Spleen (tissue), 7 donors: ENCODE results near the gene EPHB6.

Source experiments
- POLR2A ChIP-seq, 3 donors: fragments of 450-650 bp; IDR thresholded peaks; one replicate each; pipeline ENCODE4 v1.5.1; 2017; ENCODE audit warnings: antibody characterized with exemption in 3 of 3, mild to moderate bottlenecking in 1 of 3
- TF ChIP-seq, protein P1 (sequence below), 11 experiments: fragments of 200-600 bp in 7 of 11; fragments of 450-650 bp in 4 of 11; sonication (generic) in 4 of 11; IDR thresholded peaks in 8 of 11; conservative IDR thresholded peaks in 3 of 11; 1 replicate in 7 of 11; 2 replicates in 4 of 11; pipeline versions ENCODE4 v1.4.0 to v1.8.0; 2016 to 2021; ENCODE audit warnings: antibody characterized with exemption in 11 of 11, inconsistent platforms in 4 of 11, mild to moderate bottlenecking in 1 of 11
- donor health status: DM: no; HTN: no; CAD: no; lungs with moderate emphysema.
- donor health status: DM: no; HTN: no; CAD: no.
- donor health status: DM: no; HTN: no; CAD: no.

GRCh38 chr7:142842251-142842766 is 12.6 kb upstream of the EPHB6 start:
- TF ChIP-seq, protein P1, sequence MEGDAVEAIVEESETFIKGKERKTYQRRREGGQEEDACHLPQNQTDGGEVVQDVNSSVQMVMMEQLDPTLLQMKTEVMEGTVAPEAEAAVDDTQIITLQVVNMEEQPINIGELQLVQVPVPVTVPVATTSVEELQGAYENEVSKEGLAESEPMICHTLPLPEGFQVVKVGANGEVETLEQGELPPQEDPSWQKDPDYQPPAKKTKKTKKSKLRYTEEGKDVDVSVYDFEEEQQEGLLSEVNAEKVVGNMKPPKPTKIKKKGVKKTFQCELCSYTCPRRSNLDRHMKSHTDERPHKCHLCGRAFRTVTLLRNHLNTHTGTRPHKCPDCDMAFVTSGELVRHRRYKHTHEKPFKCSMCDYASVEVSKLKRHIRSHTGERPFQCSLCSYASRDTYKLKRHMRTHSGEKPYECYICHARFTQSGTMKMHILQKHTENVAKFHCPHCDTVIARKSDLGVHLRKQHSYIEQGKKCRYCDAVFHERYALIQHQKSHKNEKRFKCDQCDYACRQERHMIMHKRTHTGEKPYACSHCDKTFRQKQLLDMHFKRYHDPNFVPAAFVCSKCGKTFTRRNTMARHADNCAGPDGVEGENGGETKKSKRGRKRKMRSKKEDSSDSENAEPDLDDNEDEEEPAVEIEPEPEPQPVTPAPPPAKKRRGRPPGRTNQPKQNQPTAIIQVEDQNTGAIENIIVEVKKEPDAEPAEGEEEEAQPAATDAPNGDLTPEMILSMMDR (IDR thresholded peaks at IDR 0.05 in 8 of 11, conservative IDR thresholded peaks at IDR 0.05 in 3 of 11): no peak
- TF ChIP-seq POLR2A (IDR thresholded peaks at IDR 0.05): no peak
